ENCODE measurements around the gene ATAD3C.

GRCh38 chr1:1511533-1512285 is 62.2 kb downstream of the ATAD3C start, which contains the start of gene ATAD3A:
- TF ChIP-seq CTCF (IDR thresholded peaks at IDR 0.05 in 8 of 11, conservative IDR thresholded peaks at IDR 0.05 in 3 of 11) (peak in 5 of 11 experiments; percentile 8 to 22 (median 21)), POLR2A (IDR thresholded peaks at IDR 0.05) (peak in 1 of 3 donors; percentile 88), POLR2AphosphoS5 (IDR thresholded peaks at IDR 0.05) (peak; percentile 95 to 98 (median 96))

Data from spleen (tissue), 7 donors.